HEK293 (cell line): ENCODE data around the gene FANCE.

ENCODE experiments used
- CTCF ChIA-PET: fragments of 350-600 bp; formaldehyde crosslinking; extraction: SDS; loops from one replicate; lab custom pipeline; 2021; ENCODE audit warnings: antibody characterized with exemption; lab: Yijun Ruan, JAX
- POLR2A ChIA-PET: fragments of 300-600 bp; formaldehyde crosslinking; extraction: SDS; loops from one replicate; lab custom pipeline; 2020; ENCODE audit warnings: antibody characterized with exemption, inconsistent platforms; lab: Yijun Ruan, JAX
- H3K27ac ChIP-seq: fragments of 200-500 bp; sonication (Bioruptor generic); 2 replicates; pipeline ENCODE4 v1.5.1; 2014; ENCODE audit warnings: low read depth, low read length, control low read depth, inconsistent platforms; ENCODE audit errors: extremely low read depth
- H3K36me3 ChIP-seq, 2 experiments: fragments of 200-500 bp in 1 of 2; sonication (Bioruptor generic) in 1 of 2; 1 replicate in 1 of 2; 2 replicates in 1 of 2; pipeline ENCODE4 v1.5.1; 2014 to 2017; ENCODE audit warnings: inconsistent platforms in 2 of 2, low read length in 2 of 2; ENCODE audit not compliant: control insufficient read depth in 2 of 2, insufficient read depth in 1 of 2
- H3K4me1 ChIP-seq: fragments of 200-500 bp; sonication (Bioruptor generic); 2 replicates; pipeline ENCODE4 v1.5.1; 2014; ENCODE audit warnings: mild to moderate bottlenecking, low read length, inconsistent platforms; ENCODE audit not compliant: control insufficient read depth, insufficient read depth
- H3K4me3 ChIP-seq: 2 replicates; pipeline ENCODE4 v1.5.1; 2011; ENCODE audit warnings: low read depth, mild to moderate bottlenecking, control low read depth, low read length, moderate library complexity
- H3K9me3 ChIP-seq: fragments of 200-500 bp; sonication (Bioruptor generic); 2 replicates; pipeline ENCODE4 v1.5.1; 2014; ENCODE audit warnings: low read depth, low read length, inconsistent platforms; ENCODE audit not compliant: control insufficient read depth, insufficient read depth
- GLI2 ChIP-seq: fragments of 450-650 bp; formaldehyde crosslinking; IDR thresholded peaks from 2 replicates; pipeline ENCODE4; 2017; ENCODE audit warnings: missing biosample characterization, missing genetic modification characterization, low read depth, borderline replicate concordance
- ZFHX2 ChIP-seq: fragments of 450-650 bp; formaldehyde crosslinking; conservative IDR thresholded peaks from 2 replicates; pipeline ENCODE4 v1.5.1; 2016; ENCODE audit warnings: missing biosample characterization, missing genetic modification characterization
- ZNF133 ChIP-seq: fragments of 450-650 bp; formaldehyde crosslinking; IDR thresholded peaks from 2 replicates; pipeline ENCODE4 v1.5.1; 2016; ENCODE audit warnings: missing biosample characterization, missing genetic modification characterization
- ZNF157 ChIP-seq: fragments of 450-650 bp; formaldehyde crosslinking; IDR thresholded peaks from 2 replicates; pipeline ENCODE4 v1.5.1; 2016; ENCODE audit warnings: missing biosample characterization, missing genetic modification characterization
- ZNF214 ChIP-seq: fragments of 450-650 bp; formaldehyde crosslinking; IDR thresholded peaks from 2 replicates; pipeline ENCODE4 v1.5.1; 2017; ENCODE audit warnings: missing biosample characterization, mild to moderate bottlenecking, missing genetic modification characterization, borderline replicate concordance
- ZNF24 ChIP-seq: fragments of 450-650 bp; formaldehyde crosslinking; IDR thresholded peaks from 2 replicates; pipeline ENCODE4 v1.5.1; 2016; ENCODE audit warnings: missing biosample characterization, missing genetic modification characterization
- ZNF350 ChIP-seq: fragments of 450-650 bp; formaldehyde crosslinking; IDR thresholded peaks from 2 replicates; pipeline ENCODE4 v1.5.0; 2017; ENCODE audit warnings: missing biosample characterization, mild to moderate bottlenecking, missing genetic modification characterization
- ZNF394 ChIP-seq: fragments of 450-650 bp; formaldehyde crosslinking; IDR thresholded peaks from 2 replicates; pipeline ENCODE4 v1.5.1; 2016; ENCODE audit warnings: missing biosample characterization, missing genetic modification characterization, mild to moderate bottlenecking, moderate library complexity, borderline replicate concordance
- ZNF433 ChIP-seq: fragments of 450-650 bp; formaldehyde crosslinking; IDR thresholded peaks from 2 replicates; pipeline ENCODE4 v1.5.1; 2016; ENCODE audit warnings: missing biosample characterization, missing genetic modification characterization, low read depth
- ZNF571 ChIP-seq: fragments of 450-650 bp; formaldehyde crosslinking; IDR thresholded peaks from 2 replicates; pipeline ENCODE4 v1.5.0; 2017; ENCODE audit warnings: missing biosample characterization, missing genetic modification characterization
- ZNF629 ChIP-seq: fragments of 450-650 bp; formaldehyde crosslinking; IDR thresholded peaks from 2 replicates; pipeline ENCODE4 v1.5.1; 2017; ENCODE audit warnings: missing biosample characterization, missing genetic modification characterization
- ZNF830 ChIP-seq: fragments of 450-650 bp; IDR thresholded peaks from 2 replicates; pipeline ENCODE4 v1.5.0; 2018; ENCODE audit warnings: missing biosample characterization, missing genetic modification characterization, low read depth, mild to moderate bottlenecking, moderate library complexity
- TF ChIP-seq, protein P1 (sequence below): fragments of 450-650 bp; formaldehyde crosslinking; IDR thresholded peaks from 2 replicates; pipeline ENCODE4 v1.5.1; 2016; ENCODE audit warnings: missing biosample characterization, missing genetic modification characterization
- TF ChIP-seq, protein P2 (sequence below): fragments of 450-650 bp; formaldehyde crosslinking; IDR thresholded peaks from 2 replicates; pipeline ENCODE4 v1.5.1; 2017; ENCODE audit warnings: missing biosample characterization, missing genetic modification characterization
- TF ChIP-seq, protein P3 (sequence below): fragments of 450-650 bp; formaldehyde crosslinking; IDR thresholded peaks from 2 replicates; pipeline ENCODE4 v1.5.0; 2017; ENCODE audit warnings: missing biosample characterization, missing genetic modification characterization, borderline replicate concordance

Gene FANCE

DNA sequence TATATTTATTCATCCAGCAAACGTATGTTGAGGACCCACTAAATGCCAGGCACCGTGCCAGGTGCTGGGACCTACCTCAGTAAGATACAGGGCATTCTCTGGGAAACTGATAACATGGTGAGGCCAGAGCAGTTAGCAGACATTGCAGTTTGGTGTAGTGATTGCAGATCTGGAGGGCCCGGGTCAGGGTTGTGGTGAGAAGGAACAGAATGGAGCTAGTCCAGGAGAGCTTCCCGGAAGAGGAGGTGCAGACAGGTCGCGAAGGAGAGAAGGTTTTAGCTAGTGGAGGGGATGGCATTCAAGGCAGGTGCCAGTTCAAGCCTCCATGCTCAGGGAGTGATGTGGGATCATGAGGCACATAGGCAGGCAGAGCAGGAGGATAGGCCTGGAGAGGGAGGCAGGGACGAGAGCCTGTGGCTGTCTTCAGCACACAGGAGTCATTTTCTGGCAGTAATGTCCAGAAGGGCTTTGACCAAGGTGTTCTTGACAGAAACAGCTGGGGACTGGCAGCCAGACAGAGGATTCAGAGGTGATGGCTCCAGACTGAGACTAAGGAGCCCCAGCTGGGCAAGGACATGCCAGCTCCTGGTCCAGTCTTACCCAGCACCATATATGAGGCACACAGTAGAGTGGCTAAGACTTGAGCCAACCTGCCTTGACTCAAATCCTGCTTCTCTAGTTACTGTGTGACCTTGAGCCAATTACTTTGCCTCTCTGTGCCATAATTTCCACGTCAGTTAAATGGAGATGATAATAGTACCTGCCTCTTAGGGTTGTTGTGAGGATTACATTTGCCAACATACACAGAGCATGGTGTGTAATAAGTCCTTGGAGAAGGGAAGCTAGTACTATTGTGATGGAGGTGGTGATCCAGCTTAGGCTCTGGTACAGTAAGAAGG is 48.3 kb upstream of the FANCE start (continued):
- TF ChIP-seq ZNF394 (tag by site-specific recombination): no peak
- TF ChIP-seq ZNF433 (tag by site-specific recombination): no peak
- TF ChIP-seq, protein P1, sequence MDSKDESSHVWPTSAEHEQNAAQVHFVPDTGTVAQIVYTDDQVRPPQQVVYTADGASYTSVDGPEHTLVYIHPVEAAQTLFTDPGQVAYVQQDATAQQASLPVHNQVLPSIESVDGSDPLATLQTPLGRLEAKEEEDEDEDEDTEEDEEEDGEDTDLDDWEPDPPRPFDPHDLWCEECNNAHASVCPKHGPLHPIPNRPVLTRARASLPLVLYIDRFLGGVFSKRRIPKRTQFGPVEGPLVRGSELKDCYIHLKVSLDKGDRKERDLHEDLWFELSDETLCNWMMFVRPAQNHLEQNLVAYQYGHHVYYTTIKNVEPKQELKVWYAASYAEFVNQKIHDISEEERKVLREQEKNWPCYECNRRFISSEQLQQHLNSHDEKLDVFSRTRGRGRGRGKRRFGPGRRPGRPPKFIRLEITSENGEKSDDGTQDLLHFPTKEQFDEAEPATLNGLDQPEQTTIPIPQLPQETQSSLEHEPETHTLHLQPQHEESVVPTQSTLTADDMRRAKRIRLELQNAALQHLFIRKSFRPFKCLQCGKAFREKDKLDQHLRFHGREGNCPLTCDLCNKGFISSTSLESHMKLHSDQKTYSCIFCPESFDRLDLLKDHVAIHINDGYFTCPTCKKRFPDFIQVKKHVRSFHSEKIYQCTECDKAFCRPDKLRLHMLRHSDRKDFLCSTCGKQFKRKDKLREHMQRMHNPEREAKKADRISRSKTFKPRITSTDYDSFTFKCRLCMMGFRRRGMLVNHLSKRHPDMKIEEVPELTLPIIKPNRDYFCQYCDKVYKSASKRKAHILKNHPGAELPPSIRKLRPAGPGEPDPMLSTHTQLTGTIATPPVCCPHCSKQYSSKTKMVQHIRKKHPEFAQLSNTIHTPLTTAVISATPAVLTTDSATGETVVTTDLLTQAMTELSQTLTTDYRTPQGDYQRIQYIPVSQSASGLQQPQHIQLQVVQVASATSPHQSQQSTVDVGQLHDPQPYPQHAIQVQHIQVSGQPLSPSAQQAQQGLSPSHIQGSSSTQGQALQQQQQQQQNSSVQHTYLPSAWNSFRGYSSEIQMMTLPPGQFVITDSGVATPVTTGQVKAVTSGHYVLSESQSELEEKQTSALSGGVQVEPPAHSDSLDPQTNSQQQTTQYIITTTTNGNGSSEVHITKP: no peak
- TF ChIP-seq, protein P2, sequence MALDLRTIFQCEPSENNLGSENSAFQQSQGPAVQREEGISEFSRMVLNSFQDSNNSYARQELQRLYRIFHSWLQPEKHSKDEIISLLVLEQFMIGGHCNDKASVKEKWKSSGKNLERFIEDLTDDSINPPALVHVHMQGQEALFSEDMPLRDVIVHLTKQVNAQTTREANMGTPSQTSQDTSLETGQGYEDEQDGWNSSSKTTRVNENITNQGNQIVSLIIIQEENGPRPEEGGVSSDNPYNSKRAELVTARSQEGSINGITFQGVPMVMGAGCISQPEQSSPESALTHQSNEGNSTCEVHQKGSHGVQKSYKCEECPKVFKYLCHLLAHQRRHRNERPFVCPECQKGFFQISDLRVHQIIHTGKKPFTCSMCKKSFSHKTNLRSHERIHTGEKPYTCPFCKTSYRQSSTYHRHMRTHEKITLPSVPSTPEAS (tag by site-specific recombination): no peak
- no peak for TF ChIP-seq GLI2 (tag by site-specific recombination)
- TF ChIP-seq ZNF214 (tag by site-specific recombination): no peak

DNA sequence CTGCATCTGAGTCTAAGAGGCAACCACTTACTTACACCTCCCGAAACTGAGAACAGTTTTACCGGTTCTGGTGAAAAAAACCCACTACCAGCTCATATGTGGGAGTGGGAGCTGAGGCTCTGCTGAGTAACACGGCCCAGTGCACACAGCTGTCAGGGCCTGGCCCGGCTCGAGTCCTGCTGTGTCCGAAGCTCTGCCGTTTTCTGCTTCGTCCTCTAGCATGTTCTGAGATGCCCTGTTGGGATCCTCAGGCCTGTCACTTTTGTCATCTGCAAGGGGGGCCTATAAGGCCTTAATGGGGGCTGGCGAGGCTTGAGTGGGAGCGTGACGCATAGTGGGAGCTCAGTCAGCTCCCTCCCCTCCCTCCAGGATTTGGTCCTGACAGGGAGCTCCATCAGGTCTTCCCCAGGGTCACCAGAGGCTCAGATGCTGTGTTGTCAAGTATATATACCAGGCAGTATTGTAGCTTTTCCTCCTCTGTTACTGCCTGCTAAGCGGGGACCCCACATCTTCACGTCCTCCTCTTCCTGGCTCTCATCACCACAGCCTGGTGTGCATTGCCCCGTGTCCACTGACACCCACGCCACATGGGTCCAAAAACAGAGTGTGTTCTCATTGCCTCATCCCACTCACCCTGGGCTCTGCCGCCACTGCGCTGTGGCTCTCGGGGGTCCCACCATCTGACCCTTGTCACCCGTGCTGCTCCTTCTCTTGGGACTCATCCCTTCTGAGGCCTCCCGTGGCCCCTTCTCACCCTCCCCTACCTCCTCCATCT is 45.2 kb upstream of the FANCE start:
- TF ChIP-seq ZNF157 (tag by site-specific recombination): no peak
- no peak for TF ChIP-seq ZNF133 (tag by site-specific recombination)
- TF ChIP-seq, protein P3, sequence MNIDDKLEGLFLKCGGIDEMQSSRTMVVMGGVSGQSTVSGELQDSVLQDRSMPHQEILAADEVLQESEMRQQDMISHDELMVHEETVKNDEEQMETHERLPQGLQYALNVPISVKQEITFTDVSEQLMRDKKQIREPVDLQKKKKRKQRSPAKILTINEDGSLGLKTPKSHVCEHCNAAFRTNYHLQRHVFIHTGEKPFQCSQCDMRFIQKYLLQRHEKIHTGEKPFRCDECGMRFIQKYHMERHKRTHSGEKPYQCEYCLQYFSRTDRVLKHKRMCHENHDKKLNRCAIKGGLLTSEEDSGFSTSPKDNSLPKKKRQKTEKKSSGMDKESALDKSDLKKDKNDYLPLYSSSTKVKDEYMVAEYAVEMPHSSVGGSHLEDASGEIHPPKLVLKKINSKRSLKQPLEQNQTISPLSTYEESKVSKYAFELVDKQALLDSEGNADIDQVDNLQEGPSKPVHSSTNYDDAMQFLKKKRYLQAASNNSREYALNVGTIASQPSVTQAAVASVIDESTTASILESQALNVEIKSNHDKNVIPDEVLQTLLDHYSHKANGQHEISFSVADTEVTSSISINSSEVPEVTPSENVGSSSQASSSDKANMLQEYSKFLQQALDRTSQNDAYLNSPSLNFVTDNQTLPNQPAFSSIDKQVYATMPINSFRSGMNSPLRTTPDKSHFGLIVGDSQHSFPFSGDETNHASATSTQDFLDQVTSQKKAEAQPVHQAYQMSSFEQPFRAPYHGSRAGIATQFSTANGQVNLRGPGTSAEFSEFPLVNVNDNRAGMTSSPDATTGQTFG (tag by site-specific recombination): no peak
- TF ChIP-seq ZFHX2: 0 out of 2 replicates have a peak, but pooled peaks have one; percentile 12
- no peak for TF ChIP-seq ZNF629
- no peak for TF ChIP-seq ZNF830 (tag by site-specific recombination)
- no peak for TF ChIP-seq ZNF24 (tag by site-specific recombination)
- TF ChIP-seq ZNF571 (tag by site-specific recombination): no peak
- no peak for TF ChIP-seq ZNF350 (tag by site-specific recombination)
- Histone ChIP-seq H3K4me3 (no peak overlapping the region), H3K4me1 (no peaks in the 10 kb centered on the region), H3K9me3 (no peaks in the 10 kb centered on the region), H3K36me3 (peaks cover 0 to 11% of the 10 kb centered on the region in 2 experiments; a peak in 2 of 3 replicates), H3K27ac (no peak overlapping the region)
- POLR2A ChIA-PET: interaction anchor here (0.7 kb wide), 1 partner anchor 26 kb away, joined by 3 read pairs; no protein-coding TSS in a partner anchor
- CTCF ChIA-PET: interaction anchor here (0.8 to 3.6 kb wide), 4 partner anchors 9 to 88 kb away, joined by 3 to 28 read pairs (median 4); no protein-coding TSS in a partner anchor
